Measurements from ENCODE around the gene NHS.

The NHS gene

DNA sequence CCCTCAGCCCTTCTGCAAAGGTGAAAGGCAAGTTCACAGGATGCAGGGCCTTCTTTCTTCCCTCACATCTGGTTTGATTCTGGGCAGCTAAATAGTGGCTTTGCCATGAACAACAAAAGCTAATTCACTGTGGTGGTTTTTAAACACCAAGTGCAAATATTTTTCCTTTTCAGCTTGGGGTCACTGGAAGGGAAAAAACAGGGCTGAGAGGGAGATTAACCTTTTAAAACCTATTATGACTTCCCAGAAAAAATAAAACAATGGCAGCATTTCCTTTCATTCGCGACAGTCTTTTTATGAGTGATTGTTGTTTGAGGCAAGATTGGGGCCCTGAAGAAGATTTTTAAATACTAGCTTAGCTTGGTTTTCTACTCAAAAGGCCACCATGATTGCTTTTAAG lies 258.5 kb downstream of the NHS start:
- DNase-seq = no peak

DNA sequence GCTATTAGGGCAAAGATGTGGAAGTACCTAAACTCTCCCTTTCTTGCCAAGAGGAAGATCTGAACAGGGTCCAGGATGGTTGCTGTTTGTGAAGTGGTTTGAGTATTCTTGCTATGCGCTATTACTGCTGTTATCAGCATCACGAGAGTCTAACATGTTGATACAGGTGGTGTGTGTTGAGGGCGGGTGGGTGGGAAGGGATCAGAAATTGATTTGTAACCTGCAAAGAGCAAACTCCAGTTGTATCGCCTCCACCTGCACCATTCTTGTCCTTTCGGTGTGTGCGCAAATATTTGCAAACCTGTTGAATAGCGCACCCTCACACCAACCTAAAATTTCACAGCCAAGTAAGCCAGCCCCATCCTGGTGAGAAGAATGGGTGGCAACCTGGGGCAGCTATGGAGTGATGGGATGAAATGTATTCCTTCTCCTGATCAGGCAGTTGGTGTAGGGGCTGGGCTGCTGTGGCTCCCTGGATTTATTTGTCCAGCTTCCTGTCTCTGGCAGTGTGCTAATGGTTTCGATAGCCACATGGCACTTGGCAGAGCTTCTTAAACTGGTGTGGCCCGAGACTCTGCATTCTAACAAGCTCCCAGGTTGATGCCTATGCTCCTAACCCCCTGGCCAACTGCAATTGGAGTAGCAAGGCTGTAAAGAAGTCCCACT lies 259.7 kb downstream of the NHS start:
- DNase-seq = no peak

DNA sequence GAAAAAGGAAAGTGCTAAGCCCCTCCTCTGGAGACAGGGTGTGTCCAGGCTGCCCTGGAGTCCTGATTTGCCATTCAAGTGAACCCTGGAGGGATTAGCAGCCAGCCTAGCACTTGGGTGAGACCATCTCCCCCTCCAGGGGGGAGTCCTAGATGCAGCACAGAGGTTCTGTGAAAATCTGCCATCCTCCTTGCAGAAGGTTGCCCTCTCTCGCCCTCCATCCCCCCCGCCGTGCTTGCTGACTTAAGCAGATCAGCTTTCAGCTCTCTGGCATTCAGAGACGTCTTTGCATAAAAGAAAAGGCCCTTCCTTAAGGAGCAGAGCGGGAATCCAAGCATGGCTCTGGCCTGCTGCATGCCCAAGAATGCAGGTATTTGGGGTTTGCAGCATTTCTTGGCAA lies 260.2 kb downstream of the NHS start:
- no peak for DNase-seq

DNA sequence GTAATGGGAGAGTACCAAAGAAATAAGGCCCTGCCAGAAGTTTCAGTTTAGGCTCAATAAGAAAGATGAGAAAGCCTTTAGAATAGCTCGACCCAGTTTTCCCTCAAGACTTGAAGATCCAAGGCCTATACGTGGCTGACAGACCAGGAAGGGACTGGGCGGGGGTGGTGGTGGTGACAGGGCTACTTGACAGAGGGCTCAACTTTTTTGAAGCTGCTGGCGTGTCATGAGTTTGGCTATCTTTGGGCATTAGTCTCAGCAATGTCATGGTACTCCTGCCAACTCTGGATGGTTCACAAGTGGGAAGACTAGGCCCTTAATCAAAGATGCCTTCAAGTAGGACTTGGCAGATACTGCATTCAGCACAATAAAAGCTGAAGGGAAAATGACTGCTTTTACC lies 262.2 kb downstream of the NHS start:
- DNase-seq = no peak

DNA sequence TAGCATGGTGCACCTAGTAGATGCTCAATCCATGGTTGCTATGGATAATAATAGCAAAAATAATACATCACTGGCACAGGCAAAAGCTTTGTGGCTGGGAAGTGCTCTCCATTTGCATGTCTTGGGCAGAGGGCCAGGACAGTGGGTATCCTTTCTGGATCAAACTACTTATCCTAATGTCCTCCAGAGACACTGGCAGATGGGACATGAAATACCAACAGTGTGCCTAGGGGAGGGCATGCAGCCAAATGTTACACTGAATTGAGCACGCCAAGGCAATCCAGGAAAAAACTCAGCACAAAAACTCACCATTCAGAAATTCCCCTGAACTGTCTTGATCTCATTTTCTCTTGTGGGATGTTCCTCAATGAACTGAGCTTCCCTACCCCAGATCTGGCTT lies 263.7 kb downstream of the NHS start:
- DNase-seq = peak; percentile 71 to 83

DNA sequence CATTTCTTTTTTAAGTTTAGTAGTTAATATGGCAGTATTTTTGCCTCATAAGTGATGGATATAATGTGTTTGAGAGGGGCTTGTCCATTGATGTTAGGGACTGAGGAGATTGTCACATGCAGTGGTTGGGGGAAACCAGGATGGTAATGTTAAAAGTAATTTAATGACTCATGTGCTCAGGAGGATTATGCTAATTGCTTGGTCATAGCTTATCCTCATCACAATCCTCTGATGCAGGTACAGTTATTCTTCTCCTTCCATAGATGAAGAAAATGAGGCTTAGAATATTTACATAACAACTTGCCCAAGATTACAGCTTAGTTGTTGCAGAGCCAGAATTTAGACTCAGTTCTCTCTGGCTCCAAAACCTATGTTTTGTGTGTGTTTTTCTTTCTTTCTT lies 267.9 kb downstream of the NHS start:
- no peak for DNase-seq

DNA sequence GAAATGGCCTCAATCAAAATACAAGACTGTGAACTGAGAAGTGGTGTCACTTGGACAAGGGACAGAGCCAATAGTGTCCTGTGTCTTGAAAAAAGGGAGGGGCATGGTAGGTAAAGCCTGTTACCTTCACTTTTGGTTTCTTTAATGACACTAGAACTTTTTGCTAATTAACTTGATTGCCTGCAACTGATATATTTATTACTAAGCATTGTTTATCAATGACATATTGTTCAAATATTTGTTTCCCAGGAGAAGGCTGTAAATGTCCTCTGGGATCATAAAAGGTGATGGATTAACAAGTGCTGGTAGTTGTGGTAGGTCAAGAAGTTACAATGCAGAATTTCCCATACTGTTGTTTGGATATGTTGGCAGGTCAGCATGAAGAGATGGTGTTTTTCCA lies 268.5 kb downstream of the NHS start:
- no peak for DNase-seq

DNA sequence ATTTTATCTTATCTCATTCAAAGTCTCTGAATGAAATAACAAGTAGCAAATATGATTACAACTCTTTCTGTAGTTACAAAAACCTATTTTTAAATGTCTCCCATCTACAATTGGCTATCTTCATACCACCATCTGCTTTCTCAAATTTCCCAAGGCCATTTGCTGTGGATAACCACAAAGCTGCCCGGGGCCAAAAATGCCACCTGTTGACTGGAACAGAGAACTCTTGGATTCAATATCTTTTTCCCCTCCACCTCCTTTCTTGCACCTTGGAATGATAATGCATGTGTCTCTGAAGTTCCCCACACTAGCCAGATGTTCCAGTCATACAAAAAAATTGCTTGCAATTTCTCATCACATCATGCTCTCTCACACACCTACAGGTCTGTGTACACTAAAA lies 269.0 kb downstream of the NHS start:
- DNase-seq = no peak

DNA sequence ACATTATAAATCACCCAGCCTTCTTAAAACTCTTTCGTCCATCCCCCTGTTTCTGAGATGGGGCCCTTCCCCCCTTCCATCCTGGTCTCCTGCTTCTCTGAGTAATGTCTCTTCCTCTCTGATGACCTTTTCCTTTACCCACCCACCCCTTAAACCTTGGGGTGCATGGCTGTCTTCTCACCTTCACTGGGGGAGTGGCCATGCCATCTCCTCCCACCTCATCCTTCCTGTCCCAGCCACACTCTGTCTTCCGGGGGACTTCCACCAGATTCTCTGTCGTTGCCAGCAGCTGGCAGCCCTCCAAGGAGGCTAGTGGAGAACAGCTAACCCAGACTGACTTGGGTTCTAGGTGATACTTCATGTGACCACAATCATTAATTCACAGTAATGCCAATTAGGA lies 279.1 kb downstream of the NHS start:
- DNase-seq = no peak

DNA sequence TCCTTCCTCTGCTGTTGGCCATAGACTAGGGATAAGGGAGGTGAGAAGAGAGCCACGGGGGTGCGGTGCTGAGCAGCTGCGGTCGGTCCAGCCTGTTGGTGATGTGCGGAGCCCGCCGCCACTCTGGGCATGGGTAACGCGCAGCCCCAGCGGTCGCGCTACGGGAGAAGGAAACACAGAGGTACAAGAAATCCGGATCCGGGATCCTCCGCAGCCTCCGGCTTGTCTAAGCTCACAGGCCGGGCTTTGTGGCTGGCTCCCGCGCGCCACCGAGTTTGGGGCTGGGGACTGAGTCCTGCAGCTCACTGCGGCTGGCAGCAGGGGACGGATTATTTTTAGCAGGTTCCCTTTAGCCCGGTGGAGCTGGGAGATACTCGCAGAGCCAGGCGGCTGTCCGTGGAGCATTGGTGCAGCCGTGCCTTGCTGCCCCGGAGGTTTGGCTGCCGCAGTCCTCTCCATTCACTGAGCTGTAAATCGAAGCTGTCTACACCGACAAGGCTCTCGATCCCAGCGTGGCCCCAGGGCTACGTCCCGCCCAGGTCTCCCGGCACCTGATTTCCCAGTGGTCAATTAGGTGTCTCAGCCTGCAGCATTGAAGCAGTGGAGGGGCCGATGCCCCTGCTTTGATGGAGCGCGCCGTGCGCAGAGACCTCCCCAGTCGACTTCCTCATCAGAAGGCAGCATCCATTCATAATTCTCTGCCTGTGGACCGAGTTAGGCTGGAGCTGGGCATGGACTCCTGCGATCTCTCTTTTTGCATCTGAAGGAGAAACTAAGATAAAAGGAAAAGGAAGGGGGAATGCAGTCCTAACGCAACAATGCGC lies 280.4 kb downstream of the NHS start:
- no peak for DNase-seq

DNA sequence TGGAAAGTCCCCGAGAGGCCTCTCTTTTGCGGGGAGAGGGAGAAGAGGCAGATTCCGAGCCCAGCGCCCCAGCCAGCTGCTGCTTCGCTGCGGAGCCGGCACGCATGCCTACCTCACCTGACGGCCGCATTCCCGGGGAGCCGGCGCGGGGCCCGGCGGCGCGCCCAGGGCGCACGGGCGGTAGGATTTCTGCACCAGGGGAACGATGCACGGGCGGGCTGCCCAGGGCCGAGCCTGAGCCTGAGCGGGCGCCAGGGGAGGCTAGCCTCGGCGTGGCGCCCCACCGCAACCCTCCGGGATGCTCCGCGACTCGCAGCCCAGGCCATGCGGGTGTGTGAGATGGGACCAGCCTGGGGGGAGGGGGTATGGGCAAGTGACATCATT lies 281.0 kb downstream of the NHS start:
- DNase-seq = no peak

DNA sequence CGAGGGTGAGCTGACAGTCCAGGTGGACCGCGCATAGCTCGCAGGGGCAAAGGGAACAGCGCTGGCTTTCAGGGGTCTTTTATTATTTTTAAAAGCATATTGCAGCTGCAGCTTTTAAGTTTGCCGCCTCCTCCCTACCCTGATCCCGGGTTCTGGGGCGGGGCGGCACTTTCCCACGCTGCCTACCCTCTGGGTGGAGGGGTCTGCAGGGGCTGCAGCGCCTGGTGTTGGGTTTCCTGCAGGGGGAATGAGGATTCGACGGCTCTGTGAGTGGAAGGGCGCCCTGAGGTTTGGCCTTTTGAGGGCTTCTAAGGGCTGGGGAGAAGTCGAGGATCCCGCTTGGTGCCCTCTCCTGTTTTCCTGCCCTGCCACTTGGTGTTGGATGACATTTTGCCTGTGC lies 281.6 kb downstream of the NHS start:
- no peak for DNase-seq

DNA sequence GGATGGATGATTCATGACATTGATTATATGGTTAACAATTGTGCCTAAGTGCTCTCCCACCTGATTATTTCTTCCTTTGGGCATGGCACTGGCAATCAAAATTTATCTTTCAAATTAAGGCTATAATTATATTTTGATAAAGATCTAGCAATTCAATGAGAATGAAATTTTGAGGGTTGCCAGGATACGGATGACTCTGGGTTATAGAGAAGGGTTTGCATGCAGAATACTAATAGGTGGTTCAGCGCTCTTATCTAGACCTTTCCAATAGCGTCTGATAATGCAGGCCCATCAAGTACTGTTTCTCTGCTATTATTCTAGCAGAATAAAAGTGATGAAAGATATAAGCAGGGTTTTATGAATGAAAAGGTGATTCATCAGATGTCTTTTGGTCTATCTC lies 287.4 kb downstream of the NHS start:
- no peak for DNase-seq

DNA sequence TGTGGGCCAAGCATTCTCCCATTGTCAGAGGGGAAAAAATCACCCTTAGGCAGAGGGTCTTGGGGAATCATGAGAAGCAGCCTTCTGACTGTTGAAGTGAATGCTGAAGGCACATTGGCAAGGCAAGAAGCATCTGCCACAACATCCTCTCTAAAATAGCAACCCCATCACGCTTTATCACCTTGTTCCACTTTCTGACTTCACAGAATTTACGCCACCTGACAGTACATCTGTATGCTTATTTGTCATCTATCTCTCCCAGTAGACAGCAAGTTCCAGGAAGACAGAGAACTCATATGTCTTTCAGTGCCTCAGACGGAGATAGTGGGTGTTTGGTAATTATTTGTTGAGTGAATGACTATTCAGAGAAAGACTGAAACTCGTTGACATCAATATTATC lies 293.9 kb downstream of the NHS start:
- DNase-seq = no peak

DNA sequence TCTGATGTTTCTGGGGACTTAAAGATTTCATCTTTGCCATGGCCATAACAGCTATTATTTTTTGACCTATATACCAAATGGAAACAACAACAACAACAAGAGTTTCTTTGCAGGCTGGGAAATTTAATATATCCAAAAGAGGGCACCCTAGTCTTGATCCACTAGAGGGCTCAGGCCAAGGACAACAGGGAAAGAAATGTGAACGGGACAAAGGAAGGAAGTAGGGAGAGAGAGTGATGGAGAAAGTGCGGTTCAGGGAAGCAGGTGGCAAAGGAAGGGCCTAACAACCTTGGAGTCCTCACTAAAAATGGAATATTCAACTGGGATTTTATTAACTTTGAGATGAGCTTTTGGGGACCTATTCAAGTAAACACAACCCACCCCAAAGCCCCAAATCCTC lies 294.5 kb downstream of the NHS start:
- DNase-seq = no peak

DNA sequence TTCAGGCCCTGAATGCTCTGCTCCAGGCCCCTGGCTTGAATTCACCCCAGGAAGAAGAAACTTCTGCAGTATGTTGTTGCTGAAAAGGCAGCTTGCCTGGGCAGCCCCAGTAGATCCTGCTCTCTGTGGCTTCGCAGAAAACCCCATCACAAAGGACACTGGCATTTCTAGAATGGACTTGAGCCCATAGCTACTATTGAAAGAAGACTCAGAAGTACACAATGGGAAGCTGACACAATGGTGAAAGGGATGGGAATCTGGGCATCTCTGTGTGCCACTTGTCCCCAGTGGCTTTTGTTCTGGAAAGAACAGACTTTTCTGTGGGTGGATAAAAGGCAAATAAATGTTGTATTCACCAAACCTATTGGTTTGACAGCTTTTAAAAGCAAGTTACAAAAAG lies 294.9 kb downstream of the NHS start:
- no peak for DNase-seq

DNA sequence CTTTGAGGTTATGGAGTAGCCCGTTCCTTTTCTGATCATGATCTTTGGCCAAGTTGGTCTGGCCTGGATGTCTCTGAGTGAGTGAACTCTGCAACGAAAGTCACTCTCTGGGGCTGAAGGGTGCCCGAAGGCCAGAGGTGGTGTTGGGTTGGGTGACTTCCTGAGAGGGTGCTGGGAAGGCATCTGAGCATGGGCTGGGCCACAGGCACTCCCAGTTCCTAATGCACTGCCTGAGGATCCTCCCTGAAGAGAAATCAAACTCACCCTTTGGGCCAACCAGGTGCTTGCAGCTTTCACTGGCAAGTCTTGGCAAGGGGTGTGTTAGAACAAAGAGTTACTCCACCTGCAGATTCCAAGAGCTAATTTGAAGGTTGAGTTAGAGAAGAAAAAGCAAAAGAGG lies 295.9 kb downstream of the NHS start:
- DNase-seq = no peak

DNA sequence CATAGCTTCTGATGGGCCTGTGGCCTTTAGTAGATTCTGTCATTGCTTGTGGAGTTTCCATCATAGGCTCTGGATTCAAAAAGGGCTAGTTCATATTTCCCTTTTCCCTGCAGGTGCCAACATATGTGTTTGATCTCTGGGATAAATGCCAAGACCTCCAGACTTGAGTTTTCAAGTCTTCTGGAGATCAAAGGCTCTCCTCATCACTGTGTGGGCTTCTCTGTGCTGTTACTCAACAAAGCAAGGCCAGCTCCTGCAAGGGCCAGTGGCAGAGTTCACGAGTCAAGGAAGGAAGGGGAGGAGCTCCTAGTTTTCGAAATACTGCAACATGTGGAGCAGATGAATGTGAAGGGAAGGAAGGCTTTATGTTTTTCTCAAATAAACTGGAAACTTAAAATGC lies 299.6 kb downstream of the NHS start:
- DNase-seq = no peak

DNA sequence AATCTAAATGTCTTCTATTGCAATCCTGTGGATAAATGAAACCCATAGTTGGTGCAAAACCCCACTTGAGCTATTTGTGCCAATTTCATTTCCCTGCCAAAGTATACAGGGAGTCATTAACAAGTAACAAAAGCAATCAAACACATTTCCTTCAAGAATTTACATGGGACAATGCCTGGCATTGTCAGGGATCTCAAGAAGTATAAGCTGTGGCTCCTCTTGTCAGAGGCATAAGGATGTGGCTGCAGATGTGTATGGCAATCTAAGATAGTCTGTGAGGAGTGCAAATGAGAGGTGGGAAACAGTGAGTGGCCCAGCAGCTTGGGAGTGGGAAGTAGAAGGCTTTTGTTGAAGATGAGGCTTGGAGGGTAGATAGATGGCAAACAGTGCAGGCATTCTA lies 304.3 kb downstream of the NHS start:
- DNase-seq = no peak

DNA sequence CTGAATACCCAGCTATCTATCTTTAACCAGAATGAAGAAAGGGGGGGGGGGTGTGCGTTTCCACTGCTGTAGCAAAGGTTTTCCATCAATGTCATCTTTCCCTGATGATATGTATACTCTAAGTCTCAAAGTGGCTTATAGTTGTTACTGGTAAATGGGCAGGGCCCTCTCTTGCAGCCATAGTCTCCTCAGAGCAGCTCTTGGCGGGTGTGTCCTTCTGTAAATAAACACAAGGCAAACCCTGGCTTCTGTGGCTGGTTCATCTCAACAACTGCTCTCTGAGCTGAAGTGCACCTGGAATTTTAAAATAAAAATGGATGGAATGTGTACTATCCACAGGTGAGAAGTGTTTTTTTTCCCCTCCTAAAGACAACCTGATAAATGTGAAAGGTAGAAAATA lies 304.8 kb downstream of the NHS start:
- no peak for DNase-seq

DNA sequence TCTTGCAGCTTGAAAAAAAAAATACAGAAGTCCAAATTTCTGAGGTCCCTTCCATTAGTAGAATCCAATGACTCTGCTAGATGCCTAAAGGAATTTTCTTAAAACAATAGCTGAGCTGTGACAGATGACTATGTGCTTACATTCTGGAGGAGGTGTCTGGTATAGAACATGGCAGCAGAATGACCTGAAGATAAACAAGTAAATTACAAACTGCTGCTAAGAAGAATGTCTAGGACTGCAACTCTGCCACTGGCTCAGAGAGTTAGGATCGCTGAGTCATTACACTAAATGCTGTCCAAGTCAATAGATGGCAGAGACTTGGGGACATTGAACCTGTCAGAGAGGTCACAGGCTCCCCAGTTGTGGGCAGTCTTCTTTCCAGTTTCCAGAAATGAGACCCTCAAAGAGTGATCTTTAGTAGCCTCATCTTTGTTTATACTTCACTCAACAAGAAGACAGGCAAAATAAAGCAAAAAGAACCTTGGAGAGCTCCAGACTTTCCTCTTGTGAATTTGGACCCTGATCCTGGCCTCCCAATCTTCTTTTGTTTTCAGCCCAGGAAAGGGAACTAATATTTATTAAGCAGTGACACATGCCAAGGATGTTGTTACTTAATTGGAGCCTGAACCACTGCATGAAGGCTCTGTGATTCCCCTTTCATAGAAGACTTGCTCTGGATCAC lies 305.9 kb downstream of the NHS start:
- no peak for DNase-seq

DNA sequence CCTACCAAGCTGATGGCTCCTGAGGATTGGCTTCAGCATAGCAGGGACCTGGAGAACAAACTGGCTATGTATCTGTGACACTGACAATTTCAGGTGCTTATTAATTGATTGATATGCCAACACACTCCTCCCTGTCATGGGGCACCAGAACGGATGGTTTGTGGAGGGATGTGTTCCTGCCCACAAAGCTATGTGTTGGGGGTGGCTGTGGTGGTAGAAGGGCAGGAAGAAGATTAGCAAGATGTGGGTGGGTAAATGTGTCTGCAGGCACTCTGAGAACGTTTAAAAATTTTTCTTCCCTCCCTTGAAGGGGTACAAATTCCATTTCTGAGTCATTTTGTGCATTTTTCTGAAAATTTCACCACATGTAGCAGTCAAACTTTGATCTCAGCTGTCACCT lies 307.3 kb downstream of the NHS start:
- no peak for DNase-seq

DNA sequence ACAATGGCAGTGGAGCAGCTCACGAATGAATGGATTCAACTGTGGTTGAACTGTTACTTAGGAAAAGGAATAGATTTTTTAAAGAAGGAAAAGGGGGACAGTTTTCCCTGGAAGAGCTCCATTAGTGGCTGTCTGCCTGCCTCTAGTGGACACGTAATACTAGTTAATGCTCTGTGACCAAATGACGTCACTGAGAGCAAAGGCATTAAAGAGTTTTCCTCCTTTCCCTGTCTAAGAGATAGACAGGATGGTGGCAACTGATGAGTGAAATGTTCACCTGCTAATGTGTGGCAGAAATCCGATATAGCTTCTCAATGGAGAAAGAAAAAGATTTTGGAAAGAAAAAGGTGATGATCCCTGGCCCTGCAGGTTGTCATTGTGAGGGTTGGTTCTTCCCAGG lies 310.0 kb downstream of the NHS start:
- DNase-seq = no peak

DNA sequence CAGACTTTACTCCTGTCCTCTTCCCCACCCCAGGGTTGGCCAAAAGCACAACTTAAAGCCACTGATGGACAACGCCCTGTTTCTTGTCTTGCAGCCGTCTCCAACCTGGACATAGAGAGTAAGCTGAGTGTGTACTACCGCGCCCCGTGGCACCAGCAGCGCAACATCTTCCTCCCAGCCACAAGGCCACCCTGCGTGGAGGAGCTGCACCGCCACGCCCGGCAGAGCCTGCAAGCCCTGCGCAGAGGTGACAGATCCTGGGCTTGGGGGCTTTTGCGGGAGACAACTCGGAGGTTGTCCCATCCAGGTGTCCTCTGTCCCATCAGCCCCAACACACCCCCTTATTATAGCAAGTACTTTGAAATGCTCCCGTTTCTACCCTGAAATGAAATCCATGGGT lies 312.6 kb downstream of the NHS start:
- no peak for DNase-seq

Measured in NCI-H446 (cell line).